ENCODE measurements around the gene GRM8.

DNA sequence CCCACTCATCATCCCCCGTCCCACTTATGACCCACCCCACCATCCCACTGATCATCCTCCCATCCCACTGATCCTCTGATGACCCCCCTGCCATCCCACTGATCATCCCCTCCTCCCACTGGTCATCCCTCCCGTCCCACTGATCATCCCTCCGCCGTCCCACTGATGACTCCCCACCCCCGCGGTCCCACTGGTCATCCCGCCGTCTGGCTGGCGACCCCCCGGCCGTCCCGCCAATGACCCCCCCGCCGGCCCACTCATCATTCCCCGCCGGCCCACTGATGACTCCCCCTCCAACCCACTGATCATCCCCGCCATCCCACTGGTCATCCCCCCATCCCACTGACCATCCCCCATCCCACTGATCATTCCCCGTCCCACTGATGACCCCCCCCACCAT, 161.1 kb downstream of the GRM8 start:
- TF ChIP-seq, protein P1, sequence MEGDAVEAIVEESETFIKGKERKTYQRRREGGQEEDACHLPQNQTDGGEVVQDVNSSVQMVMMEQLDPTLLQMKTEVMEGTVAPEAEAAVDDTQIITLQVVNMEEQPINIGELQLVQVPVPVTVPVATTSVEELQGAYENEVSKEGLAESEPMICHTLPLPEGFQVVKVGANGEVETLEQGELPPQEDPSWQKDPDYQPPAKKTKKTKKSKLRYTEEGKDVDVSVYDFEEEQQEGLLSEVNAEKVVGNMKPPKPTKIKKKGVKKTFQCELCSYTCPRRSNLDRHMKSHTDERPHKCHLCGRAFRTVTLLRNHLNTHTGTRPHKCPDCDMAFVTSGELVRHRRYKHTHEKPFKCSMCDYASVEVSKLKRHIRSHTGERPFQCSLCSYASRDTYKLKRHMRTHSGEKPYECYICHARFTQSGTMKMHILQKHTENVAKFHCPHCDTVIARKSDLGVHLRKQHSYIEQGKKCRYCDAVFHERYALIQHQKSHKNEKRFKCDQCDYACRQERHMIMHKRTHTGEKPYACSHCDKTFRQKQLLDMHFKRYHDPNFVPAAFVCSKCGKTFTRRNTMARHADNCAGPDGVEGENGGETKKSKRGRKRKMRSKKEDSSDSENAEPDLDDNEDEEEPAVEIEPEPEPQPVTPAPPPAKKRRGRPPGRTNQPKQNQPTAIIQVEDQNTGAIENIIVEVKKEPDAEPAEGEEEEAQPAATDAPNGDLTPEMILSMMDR (conservative IDR thresholded peaks at IDR 0.05) = no peak
- TF ChIP-seq ZFX (IDR thresholded peaks at IDR 0.05) = no peak
